ENCODE data around the gene SH2D3C.

SH2D3C gene

DNA sequence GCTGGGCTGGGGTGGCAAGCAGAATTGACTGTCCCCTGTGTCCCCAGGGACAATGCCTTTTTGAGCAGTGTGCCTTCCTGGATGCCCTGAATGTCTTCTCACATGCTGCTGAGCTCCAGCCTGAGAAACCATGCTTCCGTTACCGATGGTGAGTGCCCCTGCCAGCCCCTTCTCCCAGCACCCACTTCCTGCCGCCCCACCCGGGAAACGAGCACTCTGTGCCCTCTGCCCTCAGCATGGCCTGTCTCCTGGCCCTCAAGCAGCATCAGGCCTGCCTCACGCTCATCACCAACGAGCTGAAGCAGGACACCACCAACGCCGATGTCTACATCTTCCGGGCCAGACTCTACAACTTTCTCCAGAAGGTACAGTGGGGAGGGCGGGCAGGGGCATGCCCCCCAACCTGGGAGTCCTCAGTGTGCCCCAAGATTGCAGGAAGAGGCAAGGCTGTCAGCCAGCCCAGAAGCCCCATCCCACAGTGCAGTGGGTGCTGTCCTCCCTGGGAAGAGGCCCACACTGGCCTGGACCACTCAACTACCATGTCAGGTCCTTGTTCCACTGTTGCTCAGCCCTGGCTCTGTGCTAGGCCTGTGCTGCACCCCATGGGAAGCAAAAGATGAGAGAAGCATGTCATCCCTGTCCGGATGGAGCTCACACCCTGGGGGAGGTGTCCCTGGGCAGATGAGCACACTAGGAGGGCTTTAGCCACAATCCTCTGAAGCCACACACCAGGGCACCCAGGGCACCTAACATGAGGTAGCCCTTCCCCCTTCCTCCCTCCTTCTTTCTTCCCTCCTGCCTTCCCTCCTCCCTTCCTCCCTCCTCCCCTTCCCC lies 58.2 kb downstream of the SH2D3C start:
- ATAC-seq: no peak
- TF ChIP-seq ZFP30 (CRISPR knock-in tag; IDR thresholded peaks at IDR 0.05) (no peak), TCF4 (CRISPR knock-in tag; IDR thresholded peaks at IDR 0.05; ENCODE audit: borderline replicate concordance) (no peak), ARNTL (CRISPR knock-in tag; IDR thresholded peaks at IDR 0.05; ENCODE audit: borderline replicate concordance, low read depth) (no peak), ZNF565 (CRISPR knock-in tag; conservative IDR thresholded peaks at IDR 0.05; ENCODE audit: low read depth) (no peak), PPARA (CRISPR knock-in tag; IDR thresholded peaks at IDR 0.05; ENCODE audit: borderline replicate concordance) (no peak), CSDC2 (CRISPR knock-in tag; IDR thresholded peaks at IDR 0.05) (no peak), ZC3H10 (CRISPR knock-in tag; IDR thresholded peaks at IDR 0.05) (no peak), ZNF70 (CRISPR knock-in tag; IDR thresholded peaks at IDR 0.05) (no peak), BACH2 (CRISPR knock-in tag; IDR thresholded peaks at IDR 0.05; ENCODE audit: borderline replicate concordance) (no peak)
- TF ChIP-seq, protein P1, sequence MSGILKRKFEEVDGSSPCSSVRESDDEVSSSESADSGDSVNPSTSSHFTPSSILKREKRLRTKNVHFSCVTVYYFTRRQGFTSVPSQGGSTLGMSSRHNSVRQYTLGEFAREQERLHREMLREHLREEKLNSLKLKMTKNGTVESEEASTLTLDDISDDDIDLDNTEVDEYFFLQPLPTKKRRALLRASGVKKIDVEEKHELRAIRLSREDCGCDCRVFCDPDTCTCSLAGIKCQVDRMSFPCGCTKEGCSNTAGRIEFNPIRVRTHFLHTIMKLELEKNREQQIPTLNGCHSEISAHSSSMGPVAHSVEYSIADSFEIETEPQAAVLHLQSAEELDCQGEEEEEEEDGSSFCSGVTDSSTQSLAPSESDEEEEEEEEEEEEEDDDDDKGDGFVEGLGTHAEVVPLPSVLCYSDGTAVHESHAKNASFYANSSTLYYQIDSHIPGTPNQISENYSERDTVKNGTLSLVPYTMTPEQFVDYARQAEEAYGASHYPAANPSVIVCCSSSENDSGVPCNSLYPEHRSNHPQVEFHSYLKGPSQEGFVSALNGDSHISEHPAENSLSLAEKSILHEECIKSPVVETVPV (CRISPR knock-in tag; IDR thresholded peaks at IDR 0.05): no peak
- TF ChIP-seq, protein P2, sequence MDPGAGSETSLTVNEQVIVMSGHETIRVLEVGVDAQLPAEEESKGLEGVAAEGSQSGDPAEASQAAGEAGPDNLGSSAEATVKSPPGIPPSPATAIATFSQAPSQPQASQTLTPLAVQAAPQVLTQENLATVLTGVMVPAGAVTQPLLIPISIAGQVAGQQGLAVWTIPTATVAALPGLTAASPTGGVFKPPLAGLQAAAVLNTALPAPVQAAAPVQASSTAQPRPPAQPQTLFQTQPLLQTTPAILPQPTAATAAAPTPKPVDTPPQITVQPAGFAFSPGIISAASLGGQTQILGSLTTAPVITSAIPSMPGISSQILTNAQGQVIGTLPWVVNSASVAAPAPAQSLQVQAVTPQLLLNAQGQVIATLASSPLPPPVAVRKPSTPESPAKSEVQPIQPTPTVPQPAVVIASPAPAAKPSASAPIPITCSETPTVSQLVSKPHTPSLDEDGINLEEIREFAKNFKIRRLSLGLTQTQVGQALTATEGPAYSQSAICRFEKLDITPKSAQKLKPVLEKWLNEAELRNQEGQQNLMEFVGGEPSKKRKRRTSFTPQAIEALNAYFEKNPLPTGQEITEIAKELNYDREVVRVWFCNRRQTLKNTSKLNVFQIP (CRISPR knock-in tag; IDR thresholded peaks at IDR 0.05; ENCODE audit: borderline replicate concordance, low read depth): no peak

DNA sequence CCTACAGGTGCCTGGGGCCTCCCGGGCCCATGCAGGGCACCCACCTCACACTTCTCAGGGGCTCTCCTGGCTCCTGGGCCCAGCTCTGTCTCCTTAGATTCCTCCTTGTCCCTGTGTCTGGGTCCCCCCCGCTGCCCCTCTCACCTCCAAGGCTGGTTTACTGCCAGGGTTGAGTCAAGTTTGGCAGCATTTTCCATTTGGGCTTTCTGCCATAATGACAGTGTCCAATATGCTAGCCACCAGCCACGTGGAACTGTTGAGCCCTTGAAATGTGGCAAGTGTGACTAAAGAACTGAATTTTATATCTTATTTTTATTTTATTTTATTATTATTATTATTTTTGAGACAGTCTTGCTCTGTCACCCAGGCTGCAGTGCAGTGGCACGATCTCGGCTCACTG lies 60.7 kb downstream of the SH2D3C start:
- TF ChIP-seq ZFP3 (CRISPR knock-in tag; IDR thresholded peaks at IDR 0.05) (no peak), ZC3H10 (CRISPR knock-in tag; IDR thresholded peaks at IDR 0.05) (no peak), SNAI2 (CRISPR knock-in tag; IDR thresholded peaks at IDR 0.05) (no peak), PPARA (CRISPR knock-in tag; IDR thresholded peaks at IDR 0.05; ENCODE audit: borderline replicate concordance) (no peak), ZNF565 (CRISPR knock-in tag; conservative IDR thresholded peaks at IDR 0.05; ENCODE audit: low read depth) (no peak), ESRRG (CRISPR knock-in tag; IDR thresholded peaks at IDR 0.05) (no peak), TOX (CRISPR knock-in tag; IDR thresholded peaks at IDR 0.05; ENCODE audit: borderline replicate concordance) (no peak), ZNF70 (CRISPR knock-in tag; IDR thresholded peaks at IDR 0.05) (no peak), CSDC2 (CRISPR knock-in tag; IDR thresholded peaks at IDR 0.05) (no peak)
- TF ChIP-seq, protein P2 (CRISPR knock-in tag; IDR thresholded peaks at IDR 0.05; ENCODE audit: borderline replicate concordance, low read depth): no peak
- no peak for ATAC-seq

DNA sequence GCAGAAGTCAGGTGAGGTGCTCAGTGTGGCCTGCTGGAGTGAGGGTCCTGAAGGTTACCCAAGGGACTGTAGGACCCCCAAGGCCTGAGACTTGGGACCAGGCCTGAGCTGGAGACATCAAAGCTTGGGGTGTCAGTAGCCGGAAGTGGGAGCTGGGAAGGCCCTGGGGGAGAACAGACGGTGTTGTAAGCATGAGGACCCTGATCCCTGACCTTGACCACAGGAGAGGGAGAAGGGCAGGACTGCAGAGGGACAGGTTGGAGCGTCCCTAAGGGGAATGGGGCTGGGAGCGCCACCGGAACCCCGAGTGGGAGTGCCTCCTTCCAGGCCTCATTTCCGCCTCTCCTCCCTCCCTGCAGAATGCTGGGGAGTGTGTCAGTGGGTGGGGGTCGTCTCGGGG lies 62.1 kb downstream of the SH2D3C start:
- TF ChIP-seq PPARA (CRISPR knock-in tag; IDR thresholded peaks at IDR 0.05; ENCODE audit: borderline replicate concordance) (no peak), ZC3H10 (CRISPR knock-in tag; IDR thresholded peaks at IDR 0.05) (no peak), BACH2 (CRISPR knock-in tag; IDR thresholded peaks at IDR 0.05; ENCODE audit: borderline replicate concordance) (no peak)
- no peak for ATAC-seq

DNA sequence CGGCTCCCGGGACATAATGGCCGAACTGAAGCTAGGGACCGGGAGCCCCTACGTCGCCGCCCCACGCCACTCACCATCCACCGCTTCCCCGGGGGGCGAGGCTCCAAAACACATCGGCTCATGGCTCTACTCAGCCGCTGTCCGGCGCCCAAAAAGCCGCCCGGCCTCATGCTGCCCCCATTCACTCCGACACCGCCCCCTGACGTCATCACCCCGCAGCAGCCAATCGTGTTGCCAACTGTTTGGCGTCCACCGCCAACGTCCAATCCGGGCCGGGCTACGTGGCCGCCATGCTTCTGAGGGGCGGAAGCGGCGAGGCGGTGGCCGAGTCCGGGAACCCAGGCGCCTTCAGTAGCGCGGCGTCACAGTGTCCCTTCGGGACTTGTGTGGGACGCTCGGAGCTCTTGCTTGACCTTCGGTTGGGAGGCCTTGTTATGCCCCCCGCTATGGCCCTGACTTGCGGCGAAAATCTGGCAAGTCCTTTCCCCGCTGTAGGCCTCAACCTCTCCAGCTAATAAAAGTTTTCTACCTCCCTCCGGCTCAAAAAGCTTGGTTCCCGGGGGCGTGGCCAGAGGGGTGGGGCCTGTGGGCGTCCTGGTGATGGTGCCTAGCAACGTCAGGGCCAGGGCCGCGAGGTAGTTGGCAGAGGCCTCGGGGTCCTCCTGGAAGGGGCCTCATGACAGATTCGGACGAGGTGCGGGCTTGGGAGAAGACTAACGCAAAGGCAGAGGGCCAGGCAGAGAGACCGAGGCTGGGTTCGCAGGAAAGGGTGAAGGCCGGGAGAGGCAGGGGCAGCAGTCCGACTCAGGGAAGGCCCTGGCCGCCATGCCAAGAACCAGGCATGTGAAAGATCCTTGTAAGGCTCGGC lies 62.8 kb downstream of the SH2D3C start, which contains the start of the genes PTRH1 and TTC16:
PTRH1 (minus strand) TSS at position 194 of the 868 bp plus-strand sequence; CDS start at position 170, 24 bp downstream.
TTC16 (plus strand) TSS at position 610 of the 868 bp plus-strand sequence; CDS start at position 677, 67 bp downstream.
- peak; percentile 96 for ATAC-seq
- TF ChIP-seq ZC3H10 (CRISPR knock-in tag; IDR thresholded peaks at IDR 0.05): no peak
- TF ChIP-seq, protein P3, sequence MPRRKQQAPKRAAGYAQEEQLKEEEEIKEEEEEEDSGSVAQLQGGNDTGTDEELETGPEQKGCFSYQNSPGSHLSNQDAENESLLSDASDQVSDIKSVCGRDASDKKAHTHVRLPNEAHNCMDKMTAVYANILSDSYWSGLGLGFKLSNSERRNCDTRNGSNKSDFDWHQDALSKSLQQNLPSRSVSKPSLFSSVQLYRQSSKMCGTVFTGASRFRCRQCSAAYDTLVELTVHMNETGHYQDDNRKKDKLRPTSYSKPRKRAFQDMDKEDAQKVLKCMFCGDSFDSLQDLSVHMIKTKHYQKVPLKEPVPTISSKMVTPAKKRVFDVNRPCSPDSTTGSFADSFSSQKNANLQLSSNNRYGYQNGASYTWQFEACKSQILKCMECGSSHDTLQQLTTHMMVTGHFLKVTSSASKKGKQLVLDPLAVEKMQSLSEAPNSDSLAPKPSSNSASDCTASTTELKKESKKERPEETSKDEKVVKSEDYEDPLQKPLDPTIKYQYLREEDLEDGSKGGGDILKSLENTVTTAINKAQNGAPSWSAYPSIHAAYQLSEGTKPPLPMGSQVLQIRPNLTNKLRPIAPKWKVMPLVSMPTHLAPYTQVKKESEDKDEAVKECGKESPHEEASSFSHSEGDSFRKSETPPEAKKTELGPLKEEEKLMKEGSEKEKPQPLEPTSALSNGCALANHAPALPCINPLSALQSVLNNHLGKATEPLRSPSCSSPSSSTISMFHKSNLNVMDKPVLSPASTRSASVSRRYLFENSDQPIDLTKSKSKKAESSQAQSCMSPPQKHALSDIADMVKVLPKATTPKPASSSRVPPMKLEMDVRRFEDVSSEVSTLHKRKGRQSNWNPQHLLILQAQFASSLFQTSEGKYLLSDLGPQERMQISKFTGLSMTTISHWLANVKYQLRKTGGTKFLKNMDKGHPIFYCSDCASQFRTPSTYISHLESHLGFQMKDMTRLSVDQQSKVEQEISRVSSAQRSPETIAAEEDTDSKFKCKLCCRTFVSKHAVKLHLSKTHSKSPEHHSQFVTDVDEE (CRISPR knock-in tag; IDR thresholded peaks at IDR 0.05): no peak
- TF ChIP-seq TCF4 (CRISPR knock-in tag; IDR thresholded peaks at IDR 0.05; ENCODE audit: borderline replicate concordance): no peak
- no peak for TF ChIP-seq SNAI2 (CRISPR knock-in tag; IDR thresholded peaks at IDR 0.05)
- TF ChIP-seq GLIS3 (CRISPR knock-in tag; IDR thresholded peaks at IDR 0.05): no peak
- TF ChIP-seq ZNF8 (CRISPR knock-in tag; IDR thresholded peaks at IDR 0.05): no peak
- no peak for TF ChIP-seq ZNF70 (CRISPR knock-in tag; IDR thresholded peaks at IDR 0.05)
- no peak for TF ChIP-seq ISL1 (CRISPR knock-in tag; IDR thresholded peaks at IDR 0.05)
- no peak for TF ChIP-seq ESRRG (CRISPR knock-in tag; IDR thresholded peaks at IDR 0.05)
- TF ChIP-seq, protein P2 (CRISPR knock-in tag; IDR thresholded peaks at IDR 0.05; ENCODE audit: borderline replicate concordance, low read depth): no peak
- TF ChIP-seq, protein P4, sequence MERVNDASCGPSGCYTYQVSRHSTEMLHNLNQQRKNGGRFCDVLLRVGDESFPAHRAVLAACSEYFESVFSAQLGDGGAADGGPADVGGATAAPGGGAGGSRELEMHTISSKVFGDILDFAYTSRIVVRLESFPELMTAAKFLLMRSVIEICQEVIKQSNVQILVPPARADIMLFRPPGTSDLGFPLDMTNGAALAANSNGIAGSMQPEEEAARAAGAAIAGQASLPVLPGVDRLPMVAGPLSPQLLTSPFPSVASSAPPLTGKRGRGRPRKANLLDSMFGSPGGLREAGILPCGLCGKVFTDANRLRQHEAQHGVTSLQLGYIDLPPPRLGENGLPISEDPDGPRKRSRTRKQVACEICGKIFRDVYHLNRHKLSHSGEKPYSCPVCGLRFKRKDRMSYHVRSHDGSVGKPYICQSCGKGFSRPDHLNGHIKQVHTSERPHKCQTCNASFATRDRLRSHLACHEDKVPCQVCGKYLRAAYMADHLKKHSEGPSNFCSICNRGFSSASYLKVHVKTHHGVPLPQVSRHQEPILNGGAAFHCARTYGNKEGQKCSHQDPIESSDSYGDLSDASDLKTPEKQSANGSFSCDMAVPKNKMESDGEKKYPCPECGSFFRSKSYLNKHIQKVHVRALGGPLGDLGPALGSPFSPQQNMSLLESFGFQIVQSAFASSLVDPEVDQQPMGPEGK (CRISPR knock-in tag; IDR thresholded peaks at IDR 0.05; ENCODE audit: borderline replicate concordance): no peak
- no peak for TF ChIP-seq OSR1 (CRISPR knock-in tag; IDR thresholded peaks at IDR 0.05)
- TF ChIP-seq RARB (CRISPR knock-in tag; IDR thresholded peaks at IDR 0.05): no peak
- TF ChIP-seq ZFP3 (CRISPR knock-in tag; IDR thresholded peaks at IDR 0.05): no peak
